Measurements from ENCODE around the gene SELE.

GRCh38 chr1:169776440-169776839 is 42.6 kb upstream of the SELE start:
- no peak for TF ChIP-seq EP300 (IDR thresholded peaks at IDR 0.05)
- TF ChIP-seq CTCF (IDR thresholded peaks at IDR 0.05): no peak
